BJ (cell line): Measurements from ENCODE around the gene TMEM131. TPM values are rescaled to one million over a fixed set of nuclear protein-coding genes. Genes with fewer than 3 reads are reported as not detected.
A peak's percentile ranks its signal among the peaks of the same experiment; 100 is the strongest.

ENCODE experiments used
- CTCF ChIA-PET: fragments of 350-600 bp; formaldehyde crosslinking; extraction: SDS; loops from one replicate; lab custom pipeline; 2021; ENCODE audit warnings: antibody characterized with exemption, inconsistent platforms; lab: Yijun Ruan, JAX
- POLR2A ChIA-PET: fragments of 300-600 bp; sonication (Branson Sonifier 250); formaldehyde crosslinking; extraction: SDS; loops from one replicate; lab custom pipeline; 2021; ENCODE audit warnings: antibody characterized with exemption; lab: Charles Lee
- DNase-seq: peaks from one replicate; pipeline ENCODE4 v3.0.0-alpha.2; 2011; ENCODE audit warnings: low read depth
- H3K27me3 ChIP-seq: 2 replicates; pipeline ENCODE4 v1.6.0; 2011; ENCODE audit warnings: low read length; ENCODE audit not compliant: control insufficient read depth, insufficient read depth
- H3K36me3 ChIP-seq: 2 replicates; pipeline ENCODE4 v1.5.1; 2011; ENCODE audit warnings: low read length; ENCODE audit not compliant: control insufficient read depth, insufficient read depth
- H3K4me3 ChIP-seq: 2 replicates; pipeline ENCODE4 v1.5.1; 2011; ENCODE audit warnings: low read depth, mild to moderate bottlenecking, control low read depth, low read length
- polyA plus RNA-seq: library from polyadenylated mRNA; depleted of rRNA; stranded (reverse); fragments of >200 nt; gene quantifications from 2 replicates; pipeline ENCODE4 v1.2.3, GENCODE V29; 2011
- TF ChIP-seq, protein P1 (sequence below): IDR thresholded peaks from 2 replicates; pipeline ENCODE4 v1.5.1; 2011; ENCODE audit warnings: low read depth, mild to moderate bottlenecking, control low read depth, inconsistent platforms, low read length, moderate library complexity; ENCODE audit not compliant: insufficient read depth

The TMEM131 gene
- polyA plus RNA-seq, 1 experiment = 11.8 TPM

DNA sequence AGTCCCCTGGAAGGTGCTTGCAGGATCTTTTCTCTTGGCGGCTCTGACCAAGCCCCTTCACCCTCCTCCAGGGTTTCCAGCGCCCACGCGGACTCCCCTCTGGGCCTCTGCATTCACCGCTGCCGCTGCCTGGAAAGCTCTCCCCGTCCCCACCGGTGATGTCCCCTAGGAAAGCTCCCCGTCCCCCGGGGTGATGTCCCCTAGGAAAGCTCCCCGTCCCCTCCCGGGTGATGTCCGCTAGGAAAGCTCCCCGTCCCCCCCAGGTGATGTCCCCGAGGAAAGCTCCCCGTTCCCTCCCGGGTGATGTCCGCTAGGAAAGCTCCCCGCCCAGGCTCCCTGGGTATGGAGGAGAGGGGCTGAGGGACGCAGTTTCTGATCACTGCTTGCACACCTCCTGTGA, 254.5 kb downstream of the TMEM131 start:
- POLR2A ChIA-PET = no interaction called here
- CTCF ChIA-PET = interaction anchor here (0.6 to 3.5 kb wide), 12 partner anchors 10 to 644 kb away, joined by 3 to 28 read pairs (median 8); no protein-coding TSS in a partner anchor
- DNase-seq = no peak
- H3K4me3 ChIP-seq = no peak overlapping the region
- no peaks in the 10 kb centered on the region for H3K36me3 ChIP-seq
- TF ChIP-seq, protein P1, sequence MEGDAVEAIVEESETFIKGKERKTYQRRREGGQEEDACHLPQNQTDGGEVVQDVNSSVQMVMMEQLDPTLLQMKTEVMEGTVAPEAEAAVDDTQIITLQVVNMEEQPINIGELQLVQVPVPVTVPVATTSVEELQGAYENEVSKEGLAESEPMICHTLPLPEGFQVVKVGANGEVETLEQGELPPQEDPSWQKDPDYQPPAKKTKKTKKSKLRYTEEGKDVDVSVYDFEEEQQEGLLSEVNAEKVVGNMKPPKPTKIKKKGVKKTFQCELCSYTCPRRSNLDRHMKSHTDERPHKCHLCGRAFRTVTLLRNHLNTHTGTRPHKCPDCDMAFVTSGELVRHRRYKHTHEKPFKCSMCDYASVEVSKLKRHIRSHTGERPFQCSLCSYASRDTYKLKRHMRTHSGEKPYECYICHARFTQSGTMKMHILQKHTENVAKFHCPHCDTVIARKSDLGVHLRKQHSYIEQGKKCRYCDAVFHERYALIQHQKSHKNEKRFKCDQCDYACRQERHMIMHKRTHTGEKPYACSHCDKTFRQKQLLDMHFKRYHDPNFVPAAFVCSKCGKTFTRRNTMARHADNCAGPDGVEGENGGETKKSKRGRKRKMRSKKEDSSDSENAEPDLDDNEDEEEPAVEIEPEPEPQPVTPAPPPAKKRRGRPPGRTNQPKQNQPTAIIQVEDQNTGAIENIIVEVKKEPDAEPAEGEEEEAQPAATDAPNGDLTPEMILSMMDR = no peak
- H3K27me3 ChIP-seq = no peaks in the 10 kb centered on the region

DNA sequence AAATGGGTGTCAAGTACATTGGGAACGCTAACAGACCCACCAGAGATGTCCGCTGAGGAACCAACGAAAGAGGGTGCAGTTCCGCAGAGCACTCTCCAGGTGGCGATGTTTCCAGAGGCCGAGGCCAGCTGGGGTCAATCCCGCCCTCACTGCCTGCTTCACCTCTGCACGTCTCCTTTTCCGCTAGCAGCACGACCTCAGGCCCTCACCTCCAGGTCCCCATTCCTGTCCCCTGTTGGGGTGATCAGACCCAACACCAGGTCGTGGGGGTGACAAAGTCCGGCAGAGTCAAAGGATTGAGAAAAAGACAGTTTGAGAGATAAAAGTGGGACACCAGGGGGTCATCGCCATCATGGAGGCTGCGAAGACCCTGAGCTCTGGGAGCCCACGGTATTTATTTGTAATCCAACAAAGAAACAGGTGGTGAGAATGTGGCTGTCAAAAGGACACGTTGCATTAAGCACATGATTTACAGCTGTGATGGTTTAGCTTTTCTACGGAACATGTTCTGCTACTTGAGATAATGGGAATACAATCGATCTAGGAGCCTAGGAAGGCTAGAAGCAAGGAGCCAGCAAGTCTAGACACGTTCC, 255.1 kb downstream of the TMEM131 start:
- TF ChIP-seq, protein P1 = peak; percentile 77
- ChIA-PET CTCF (interaction anchor here (0.6 to 3.5 kb wide), 14 partner anchors 10 to 645 kb away, joined by 3 to 28 read pairs (median 7); no protein-coding TSS in a partner anchor), POLR2A (interaction anchor here (0.6 kb wide), 1 partner anchor 59 kb away, joined by 3 read pairs; no protein-coding TSS in a partner anchor)
- DNase-seq = no peak
- H3K36me3 ChIP-seq = no peaks in the 10 kb centered on the region
- no peak overlapping the region for H3K4me3 ChIP-seq
- H3K27me3 ChIP-seq = no peaks in the 10 kb centered on the region

DNA sequence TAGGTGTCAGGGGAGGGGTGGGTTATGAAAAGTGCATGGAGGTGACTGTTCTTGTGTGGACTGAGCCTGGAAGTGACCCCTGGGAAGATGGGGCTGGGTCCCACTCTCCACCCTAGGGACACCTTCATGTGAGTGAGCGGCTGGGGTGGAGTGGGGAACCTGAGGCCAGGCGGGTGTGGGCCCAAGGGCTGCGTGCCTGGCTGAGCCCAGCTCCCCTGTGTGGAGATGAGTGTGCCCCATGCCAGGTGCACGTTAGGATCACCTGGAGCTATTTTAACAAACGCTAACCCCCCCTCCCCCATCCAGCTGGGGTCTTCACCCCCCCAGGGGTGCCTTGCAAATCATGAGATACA, 255.9 kb downstream of the TMEM131 start:
- ChIA-PET POLR2A (no interaction called here), CTCF (interaction anchor here (1.1 to 3.5 kb wide), 11 partner anchors 9 to 648 kb away, joined by 3 to 28 read pairs (median 6); no protein-coding TSS in a partner anchor)
- TF ChIP-seq, protein P1 = no peak
- Histone ChIP-seq H3K27me3 (no peaks in the 10 kb centered on the region), H3K36me3 (no peaks in the 10 kb centered on the region), H3K4me3 (no peak overlapping the region)
- DNase-seq = no peak

DNA sequence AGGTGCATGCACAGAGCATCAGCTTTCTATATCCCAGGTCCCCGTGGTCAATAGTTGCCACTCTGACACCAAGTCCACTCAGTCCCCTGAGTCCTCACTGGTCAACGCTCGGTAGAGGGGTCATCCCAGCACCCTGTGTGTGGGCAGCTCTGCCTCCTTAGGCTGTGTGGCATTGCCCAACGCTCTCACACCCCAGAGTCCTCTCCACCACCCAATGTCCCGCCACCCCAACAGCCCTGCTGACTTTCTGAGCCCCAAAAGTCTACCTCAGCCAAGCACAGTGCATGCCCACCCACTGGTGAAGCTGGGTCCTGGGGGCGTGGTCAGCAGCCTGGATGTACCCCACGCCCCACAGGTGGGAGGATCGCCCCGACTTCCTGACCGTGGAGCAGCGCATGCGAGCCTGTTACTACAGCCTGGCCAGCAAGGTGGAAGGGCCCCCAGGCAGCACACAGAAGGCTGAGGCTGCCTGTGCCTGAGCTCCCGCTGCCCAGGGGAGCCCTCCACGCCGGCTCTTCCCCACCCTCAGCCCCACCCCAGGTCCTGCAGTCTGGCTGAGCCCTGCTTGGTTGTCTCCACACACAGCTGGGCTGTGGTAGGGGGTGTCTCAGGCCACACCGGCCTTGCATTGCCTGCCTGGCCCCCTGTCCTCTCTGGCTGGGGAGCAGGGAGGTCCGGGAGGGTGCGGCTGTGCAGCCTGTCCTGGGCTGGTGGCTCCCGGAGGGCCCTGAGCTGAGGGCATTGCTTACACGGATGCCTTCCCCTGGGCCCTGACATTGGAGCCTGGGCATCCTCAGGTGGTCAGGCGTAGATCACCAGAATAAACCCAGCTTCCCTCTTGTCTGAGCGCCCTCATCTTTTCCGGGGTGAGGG, 256.5 kb downstream of the TMEM131 start:
- TF ChIP-seq, protein P1 = no peak
- no peaks in the 10 kb centered on the region for H3K27me3 ChIP-seq
- H3K4me3 ChIP-seq = no peak overlapping the region
- ChIA-PET CTCF (interaction anchor here (1.1 to 3.5 kb wide), 8 partner anchors 9 to 648 kb away, joined by 3 to 28 read pairs (median 8); no protein-coding TSS in a partner anchor), POLR2A (no interaction called here)
- H3K36me3 ChIP-seq = no peaks in the 10 kb centered on the region
- DNase-seq = no peak
